ENCODE measurements around the gene PANK3.
A peak's percentile ranks its signal among the peaks of the same experiment; 100 is the strongest.
"Not testable (repeated sequence)": the region's sequence is repeated elsewhere in the genome, so short reads cannot be mapped to it uniquely, and the experiment has no call there.

PANK3 gene

DNA sequence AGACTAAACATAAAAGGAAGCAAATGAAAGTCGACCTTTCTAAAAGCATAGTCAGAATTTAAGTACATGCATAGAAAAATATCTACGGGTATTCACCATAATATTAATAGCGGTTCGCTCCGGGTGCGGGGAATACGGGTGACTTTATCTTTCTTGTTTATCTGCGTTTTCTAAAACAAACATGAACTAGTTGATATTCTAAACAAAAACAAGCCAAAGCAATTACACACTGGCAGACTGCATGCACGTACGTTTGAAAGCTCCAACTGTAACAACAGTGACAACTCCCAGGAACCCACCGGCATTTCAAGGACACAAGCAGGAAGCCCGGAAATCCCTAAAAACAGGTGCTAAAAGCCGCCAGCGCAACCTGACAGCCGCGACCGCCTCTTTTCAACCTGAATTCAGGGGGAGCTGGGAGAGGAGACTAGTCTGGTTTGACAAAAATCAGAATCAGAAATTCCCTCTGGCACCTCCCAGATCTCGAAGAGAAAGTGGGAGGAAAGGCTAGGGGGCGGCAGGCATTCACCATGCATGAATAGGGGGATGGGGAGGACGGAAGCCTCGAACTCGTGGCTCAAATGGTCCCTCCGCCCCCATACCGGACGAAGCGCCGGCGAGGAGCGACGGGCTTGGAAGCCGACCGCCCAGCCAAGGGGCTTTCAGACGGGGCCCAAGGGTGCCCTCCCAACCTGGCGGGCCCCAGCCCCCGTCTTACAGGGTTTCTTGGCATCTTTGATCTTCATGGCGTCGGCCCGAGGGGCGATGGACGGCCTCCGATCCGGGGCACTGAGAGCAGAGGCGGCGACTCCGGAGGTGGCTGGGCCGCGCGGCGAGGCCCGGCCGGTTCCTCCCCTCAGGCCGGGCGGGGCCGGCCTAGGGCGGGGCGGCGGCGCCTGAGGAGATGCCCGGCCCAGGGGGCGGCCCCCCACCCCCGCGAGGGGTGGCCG, at the start of gene PANK3:
Gene PANK3, minus strand, starts transcription at position 831 of the 950 bp plus-strand sequence. Its CDS starts 85 bp downstream, at position 746.
- DNase-seq = no peak

DNA sequence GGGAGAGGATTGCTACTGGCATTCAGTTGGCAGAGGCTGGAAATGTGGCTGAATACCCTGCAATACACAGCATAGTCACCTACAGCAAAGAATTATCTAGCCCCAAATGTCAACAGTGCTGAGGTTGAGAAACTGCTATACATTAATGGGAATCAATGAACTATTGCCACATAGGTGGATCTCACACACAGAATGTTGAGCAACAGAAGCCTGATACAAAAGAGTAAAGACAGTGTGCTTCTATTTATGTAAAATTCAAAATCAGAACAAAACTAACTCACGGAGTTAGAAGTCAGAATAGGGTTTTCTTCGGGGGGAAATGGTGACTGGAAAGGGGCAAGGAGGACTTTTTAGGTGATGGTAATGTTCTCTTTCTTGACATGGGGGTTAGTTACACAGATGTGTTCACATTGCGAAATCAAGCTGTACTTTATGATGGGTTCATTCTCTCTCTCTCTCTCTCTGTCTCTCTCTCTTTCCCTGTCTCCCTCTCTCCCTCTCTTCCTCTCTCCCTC, 45.7 kb upstream of the PANK3 start:
- DNase-seq = no peak

DNA sequence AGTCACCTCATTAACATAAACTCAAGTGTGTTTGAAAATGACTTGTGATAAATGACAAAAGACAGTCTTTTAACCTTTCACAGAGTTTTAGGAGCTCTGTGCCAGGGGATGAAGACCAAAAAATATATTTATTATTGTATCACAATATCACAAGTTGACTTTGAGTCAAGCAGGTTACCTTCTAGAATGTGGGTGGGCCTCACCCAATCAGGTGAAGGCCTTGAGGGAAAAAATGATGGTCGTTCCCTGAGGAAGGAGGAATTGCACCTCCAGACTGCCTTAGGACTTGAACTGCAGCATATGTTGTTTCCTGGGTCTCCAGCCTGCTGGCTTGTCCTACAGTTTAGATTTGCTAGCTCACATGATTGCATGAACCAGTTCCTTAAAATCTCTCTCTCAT, 41.6 kb upstream of the PANK3 start:
- no peak for DNase-seq

GRCh38 chr5:168614661-168615060, 35.5 kb upstream of the PANK3 start:
- no peak for DNase-seq

- no peak for DNase-seq
Observed at GRCh38 chr5:168613996-168614395, 34.8 kb upstream of the PANK3 start.

DNA sequence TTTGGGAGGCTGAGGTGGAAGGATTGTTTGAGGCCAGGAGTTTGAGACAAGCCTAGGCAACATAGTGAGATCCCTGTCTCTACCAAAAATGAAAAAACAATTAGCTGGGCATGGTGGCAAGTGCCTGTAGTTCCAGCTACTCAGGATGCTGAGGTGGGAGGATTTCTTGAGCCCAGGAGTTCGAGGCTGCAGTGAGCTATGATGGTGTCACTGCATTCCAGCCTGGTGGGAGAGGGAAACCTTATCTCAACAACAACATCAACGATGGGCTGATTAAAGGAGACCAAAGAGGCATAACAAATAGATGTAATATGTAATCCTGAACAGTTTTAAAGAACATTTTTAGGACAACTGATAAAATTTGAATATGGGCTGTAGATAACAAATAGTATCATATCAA, 34.2 kb upstream of the PANK3 start:
- DNase-seq = no peak

- DNase-seq = peak; percentile 60
Observed at GRCh38 chr5:168612996-168613395, 33.8 kb upstream of the PANK3 start.

GRCh38 chr5:168612123-168612522, 33.0 kb upstream of the PANK3 start:
- no peak for DNase-seq

GRCh38 chr5:168611165-168611564, 32.0 kb upstream of the PANK3 start:
- DNase-seq = no peak

- DNase-seq = no peak
Observed at GRCh38 chr5:168609806-168610482, 30.8 kb upstream of the PANK3 start.

DNA sequence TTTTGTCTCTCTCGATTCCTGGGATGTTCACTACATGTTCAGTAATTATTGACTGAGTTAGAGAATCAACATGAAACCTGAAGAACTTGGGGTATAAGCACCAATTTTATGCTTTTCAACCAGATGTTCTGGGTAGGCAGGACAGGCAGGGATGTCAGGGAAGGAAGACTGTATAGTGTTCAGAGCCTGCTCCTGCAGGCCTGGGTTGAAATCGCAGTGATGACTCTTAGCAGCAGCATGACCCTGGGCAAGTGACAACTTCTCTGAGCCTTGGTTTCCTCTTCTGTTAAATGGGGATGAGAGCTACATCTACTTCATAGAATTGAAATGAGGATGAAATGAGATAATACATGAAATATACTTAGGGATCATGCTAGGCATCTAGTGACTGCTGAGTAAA, 29.7 kb upstream of the PANK3 start:
- no peak for DNase-seq

- no peak for DNase-seq
Observed at GRCh38 chr5:168608386-168608785, 29.2 kb upstream of the PANK3 start.

DNA sequence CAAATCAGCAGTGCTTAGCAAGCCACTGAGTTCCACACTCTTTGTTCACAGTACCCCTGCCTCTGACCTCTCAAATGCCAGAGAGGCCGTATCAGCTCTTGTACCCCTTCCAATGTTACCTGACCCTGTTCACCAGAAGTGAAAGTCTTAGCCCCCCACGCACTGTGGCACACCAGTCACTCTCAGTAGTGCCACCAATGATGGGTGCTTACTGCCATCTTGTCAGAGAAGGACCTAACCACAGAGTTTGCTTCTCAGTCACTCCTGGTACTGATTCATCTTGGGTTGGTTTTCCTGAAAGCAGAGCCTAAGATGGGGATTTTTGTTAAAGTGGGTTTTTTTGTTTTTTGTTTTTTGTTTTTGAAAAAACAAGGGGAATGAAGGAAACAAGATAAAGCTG, 28.8 kb upstream of the PANK3 start:
- DNase-seq = no peak

DNA sequence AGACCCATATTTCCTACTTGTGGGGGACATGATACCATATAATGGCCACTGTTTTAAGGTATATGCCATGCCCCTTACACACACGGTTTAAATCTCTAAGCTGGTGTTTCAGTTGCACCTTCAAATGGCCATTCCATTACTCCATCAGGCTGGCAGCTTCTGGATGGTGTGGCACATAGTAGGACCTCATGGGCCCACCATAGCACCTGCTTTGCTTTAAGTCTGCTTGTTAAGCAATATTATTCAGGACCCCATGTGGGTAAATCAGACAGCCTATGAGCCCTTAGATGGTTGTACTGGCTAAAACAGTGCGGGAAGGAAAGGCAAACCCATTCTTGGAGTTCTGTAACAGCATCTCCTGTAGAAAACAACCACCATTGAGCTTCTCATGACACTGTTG, 27.4 kb upstream of the PANK3 start:
- DNase-seq = no peak

DNA sequence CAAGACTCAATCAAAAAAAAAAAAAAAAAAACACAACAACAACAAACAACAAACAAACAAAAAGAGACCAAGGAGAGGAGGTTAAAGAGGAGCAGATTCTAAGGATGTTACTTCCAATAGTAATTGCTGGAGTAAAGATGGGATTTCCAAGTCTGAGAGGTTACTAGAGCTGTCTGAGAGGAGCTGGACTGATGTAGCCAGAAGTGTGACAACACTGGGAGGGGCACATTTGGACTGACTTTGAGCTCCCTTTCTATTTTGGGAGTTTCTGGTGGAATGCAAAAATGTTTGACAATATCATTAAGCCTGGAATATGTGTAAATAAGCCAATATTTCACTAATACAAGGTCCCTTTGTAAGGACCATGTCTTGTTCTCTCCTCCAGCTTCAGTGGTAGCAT, 25.3 kb upstream of the PANK3 start:
- no peak for DNase-seq

- no peak for DNase-seq
Observed at GRCh38 chr5:168603746-168604145, 24.6 kb upstream of the PANK3 start.

DNA sequence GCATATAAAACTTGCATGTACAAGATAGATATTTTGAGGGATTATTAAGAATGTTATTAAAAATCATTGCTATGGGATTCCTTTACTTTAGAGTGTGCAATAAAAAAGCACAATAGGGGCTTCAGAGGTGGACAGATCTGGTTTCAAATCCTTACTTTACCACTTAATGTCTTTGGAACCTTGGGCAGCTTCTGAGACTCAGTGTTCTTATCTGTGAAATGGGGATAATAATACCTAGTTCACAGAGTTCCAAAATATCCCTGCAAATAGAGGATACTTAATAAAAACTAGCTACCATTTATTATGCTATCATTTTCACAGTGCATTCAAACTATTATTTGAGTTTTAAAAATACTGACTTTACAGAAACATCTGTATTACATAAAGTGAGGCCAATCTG, 23.3 kb upstream of the PANK3 start:
- DNase-seq = no peak

DNA sequence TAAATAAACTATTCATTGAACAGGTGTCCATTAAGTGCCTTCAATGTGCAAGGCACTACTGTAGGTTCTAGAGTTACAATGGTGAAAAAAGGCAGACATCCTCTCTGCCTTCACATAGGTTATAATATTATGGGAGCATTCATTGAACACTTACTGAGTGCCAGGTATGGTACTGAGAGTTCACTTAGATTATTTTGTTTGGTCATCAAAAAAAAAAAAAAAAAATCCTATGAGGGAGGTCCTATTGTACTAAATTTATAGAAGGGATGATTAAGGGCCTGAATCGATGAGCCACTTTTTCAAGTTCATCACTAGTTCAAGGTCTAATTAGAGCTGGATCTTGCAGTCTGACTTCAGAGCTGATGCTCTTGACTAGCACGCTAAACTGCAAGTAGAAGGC, 22.8 kb upstream of the PANK3 start:
- no peak for DNase-seq

DNA sequence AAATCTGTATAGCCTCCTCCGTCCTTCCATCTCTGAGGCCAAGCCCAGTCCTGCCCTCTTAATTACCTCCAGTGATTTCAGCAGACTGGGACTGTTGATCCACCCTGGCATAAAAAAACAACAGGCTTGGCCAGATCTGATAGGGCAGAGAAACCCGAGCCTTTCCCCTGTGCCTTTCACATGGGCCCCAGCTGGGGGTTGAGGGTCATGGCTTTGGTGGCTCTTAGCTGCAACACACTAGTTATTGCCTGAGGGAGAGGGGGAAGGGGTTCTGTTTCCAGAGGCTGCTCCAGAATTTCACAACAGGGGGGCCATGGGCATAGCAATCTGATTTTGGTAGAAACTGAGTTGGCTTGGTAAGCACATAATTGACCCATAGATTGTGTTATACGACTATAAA, 21.2 kb upstream of the PANK3 start:
- no peak for DNase-seq

DNA sequence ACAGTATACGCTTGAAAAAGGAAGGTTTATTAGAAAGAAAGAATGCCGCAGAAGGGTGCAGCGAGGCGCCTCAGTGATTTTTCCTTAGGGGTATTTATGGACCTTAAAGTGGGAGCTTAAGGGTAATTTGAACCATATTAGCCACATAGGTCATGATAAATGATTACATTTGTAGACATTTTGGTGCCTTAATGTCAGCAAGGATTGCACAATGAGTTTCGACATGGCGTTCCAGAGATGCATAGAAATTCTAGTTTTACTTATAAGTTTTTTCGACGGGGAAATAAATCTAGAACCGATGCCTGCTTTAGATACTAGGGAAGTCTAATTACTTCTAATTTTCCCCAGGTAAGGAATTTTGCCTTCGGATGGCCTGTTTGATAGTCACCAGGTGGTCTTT, 20.7 kb upstream of the PANK3 start:
- no peak for DNase-seq

DNA sequence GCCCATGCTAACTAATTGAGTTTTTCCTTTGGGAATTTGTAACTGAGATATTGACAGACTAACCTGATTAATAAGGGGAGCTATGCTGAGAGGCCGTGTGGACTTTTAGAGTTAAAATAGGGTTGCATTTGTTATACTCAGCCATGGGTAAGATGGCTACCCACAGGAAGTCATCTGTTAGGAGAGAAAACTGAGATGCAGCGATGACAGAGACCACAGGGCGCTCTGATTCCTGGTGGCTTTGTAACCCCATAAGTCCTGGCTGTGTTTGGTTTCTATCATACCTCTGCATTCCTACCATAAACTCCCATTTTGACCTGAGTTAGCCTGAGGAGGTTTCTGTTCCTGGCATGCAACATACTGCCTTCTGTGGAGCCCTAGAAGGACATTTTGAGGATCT, 19.5 kb upstream of the PANK3 start:
- DNase-seq = no peak

DNA sequence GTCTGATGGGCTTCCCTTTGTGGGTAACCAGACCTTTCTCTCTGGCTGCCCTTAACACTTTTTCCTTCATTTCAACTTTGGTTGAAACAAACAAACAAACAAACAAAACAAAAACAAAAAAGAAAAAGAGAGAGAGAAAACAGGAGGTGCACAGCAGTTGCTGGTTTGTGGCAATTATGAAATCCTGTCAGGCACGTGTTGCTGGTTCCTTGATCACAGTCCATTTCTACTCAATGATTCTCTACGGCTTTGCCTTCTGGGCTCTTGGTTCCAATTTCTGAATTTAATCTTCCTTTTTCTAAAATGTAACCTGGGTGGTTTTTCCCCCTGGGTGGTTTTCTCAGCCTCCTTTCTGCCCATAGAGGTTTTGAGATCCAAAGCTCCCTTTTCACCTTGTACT, 17.8 kb upstream of the PANK3 start:
- DNase-seq = no peak

- DNase-seq = not testable (repeated sequence)
Observed at GRCh38 chr5:168596122-168596521, 17.0 kb upstream of the PANK3 start.

DNA sequence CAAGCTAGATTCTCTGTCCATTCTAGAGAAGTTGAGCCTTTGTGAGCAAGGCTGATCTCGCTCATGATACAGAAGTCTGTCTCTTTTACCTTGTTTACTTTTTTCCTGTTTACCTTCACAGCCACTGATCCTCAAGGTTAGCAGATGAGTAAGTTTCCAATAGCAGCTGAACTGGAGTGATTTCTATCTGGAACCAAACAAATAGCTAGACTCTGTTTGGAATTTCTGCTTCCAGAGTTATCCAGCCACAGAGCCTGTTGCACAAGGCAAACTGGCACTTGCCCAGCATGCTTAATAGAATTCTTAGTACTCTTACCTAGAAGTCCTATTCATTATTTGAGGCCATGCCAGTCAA, 12.8 kb upstream of the PANK3 start:
- DNase-seq = no peak
